ENCODE measurements around the gene MEI1.

- TF ChIP-seq CTCF (IDR thresholded peaks at IDR 0.05; ENCODE audit: low read depth, low read length), result no peak
- no peak for TF ChIP-seq EZH2phosphoT487 (IDR thresholded peaks at IDR 0.05; ENCODE audit: low read depth)
These were observed 134.2 kb downstream of the MEI1 start for GRCh38 chr22:41833369-41834004.

Measured in OCI-LY3 (cell line).